Measurements from ENCODE around the gene MAML3. TPM values are rescaled to one million over a fixed set of nuclear protein-coding genes. Genes with fewer than 3 reads are reported as not detected.

MAML3 gene
- total and polyA plus RNA-seq, 2 donors: 4.3 to 5.2 TPM

- Histone ChIP-seq H3K4me1 (ENCODE audit: control insufficient read depth in 2 of 2, insufficient read depth in 2 of 2, low read length in 2 of 2) (peaks cover 55 to 84% of the 10 kb centered on the region in 2 donors), H3K9me3 (ENCODE audit: control insufficient read depth in 2 of 2, insufficient read depth in 1 of 2, low read length in 1 of 2) (no peaks in the 10 kb centered on the region), H3K27ac (ENCODE audit: low read depth in 1 of 2, low read length in 1 of 2) (peak overlapping the region; percentile 87), H3K27me3 (ENCODE audit: control insufficient read depth in 2 of 2, insufficient read depth in 1 of 2, low read length in 1 of 2) (no peaks in the 10 kb centered on the region), H3K36me3 (ENCODE audit: control insufficient read depth in 2 of 2, insufficient read depth in 2 of 2, low read length in 1 of 2) (no peaks in the 10 kb centered on the region), H3K4me3 (ENCODE audit: low read length in 2 of 2) (peak overlapping the region in 1 of 2 donors; percentile 27)
- WGBS: 44% methylated on average over 9 of the region's 9 CpGs
- DNase-seq (ENCODE audit: low read depth in 6 of 9, low spot score in 9 of 9): peak in 3 of 9 donors; percentile 42 to 77 (median 57)
These were observed 58.1 kb downstream of the MAML3 start for GRCh38 chr4:140095694-140096482.

- DNase-seq (ENCODE audit: low read depth in 6 of 9, low spot score in 9 of 9): peak in 3 of 9 donors; percentile 53 to 73 (median 59)
- H3K36me3 ChIP-seq (ENCODE audit: control insufficient read depth in 2 of 2, insufficient read depth in 2 of 2, low read length in 1 of 2): no peaks in the 10 kb centered on the region
- H3K9me3 ChIP-seq (ENCODE audit: control insufficient read depth in 2 of 2, insufficient read depth in 1 of 2, low read length in 1 of 2): no peaks in the 10 kb centered on the region
- peaks cover 44 to 76% of the 10 kb centered on the region in 2 donors for H3K4me1 ChIP-seq (ENCODE audit: control insufficient read depth in 2 of 2, insufficient read depth in 2 of 2, low read length in 2 of 2)
- H3K27me3 ChIP-seq (ENCODE audit: control insufficient read depth in 2 of 2, insufficient read depth in 1 of 2, low read length in 1 of 2): no peaks in the 10 kb centered on the region
- 37% methylated on average over 17 of the region's 17 CpGs for WGBS
- H3K4me3 ChIP-seq (ENCODE audit: low read length in 2 of 2): peak overlapping the region; percentile 3 to 27
- H3K27ac ChIP-seq (ENCODE audit: low read depth in 1 of 2, low read length in 1 of 2): peak overlapping the region; percentile 87
These were observed 59.3 kb downstream of the MAML3 start for GRCh38 chr4:140094438-140095420.

GRCh38 chr4:140092094-140092851, 61.7 kb downstream of the MAML3 start:
- Histone ChIP-seq H3K27me3 (ENCODE audit: control insufficient read depth in 2 of 2, insufficient read depth in 1 of 2, low read length in 1 of 2) (no peaks in the 10 kb centered on the region), H3K4me1 (ENCODE audit: control insufficient read depth in 2 of 2, insufficient read depth in 2 of 2, low read length in 2 of 2) (peaks cover 31 to 57% of the 10 kb centered on the region in 2 donors), H3K4me3 (ENCODE audit: low read length in 2 of 2) (no peak overlapping the region), H3K36me3 (ENCODE audit: control insufficient read depth in 2 of 2, insufficient read depth in 2 of 2, low read length in 1 of 2) (no peaks in the 10 kb centered on the region), H3K9me3 (ENCODE audit: control insufficient read depth in 2 of 2, insufficient read depth in 1 of 2, low read length in 1 of 2) (no peaks in the 10 kb centered on the region), H3K27ac (ENCODE audit: low read depth in 1 of 2, low read length in 1 of 2) (peak overlapping the region in 1 of 2 donors; percentile 32)
- DNase-seq (ENCODE audit: low read depth in 6 of 9, low spot score in 9 of 9): peak in 1 of 9 donors; percentile 50
- WGBS: 62% methylated on average over 23 of the region's 23 CpGs

GRCh38 chr4:140091305-140091704, 62.7 kb downstream of the MAML3 start:
- peaks cover 22 to 47% of the 10 kb centered on the region in 2 donors for H3K4me1 ChIP-seq (ENCODE audit: control insufficient read depth in 2 of 2, insufficient read depth in 2 of 2, low read length in 2 of 2)
- H3K4me3 ChIP-seq (ENCODE audit: low read length in 2 of 2): no peak overlapping the region
- no peaks in the 10 kb centered on the region for H3K36me3 ChIP-seq (ENCODE audit: control insufficient read depth in 2 of 2, insufficient read depth in 2 of 2, low read length in 1 of 2)
- DNase-seq (ENCODE audit: low read depth in 6 of 9, low spot score in 9 of 9): no peak
- H3K9me3 ChIP-seq (ENCODE audit: control insufficient read depth in 2 of 2, insufficient read depth in 1 of 2, low read length in 1 of 2): no peaks in the 10 kb centered on the region
- H3K27ac ChIP-seq (ENCODE audit: low read depth in 1 of 2, low read length in 1 of 2): no peak overlapping the region
- H3K27me3 ChIP-seq (ENCODE audit: control insufficient read depth in 2 of 2, insufficient read depth in 1 of 2, low read length in 1 of 2): no peaks in the 10 kb centered on the region

- 63% methylated on average over 5 of the region's 5 CpGs for WGBS
- peaks cover 12 to 38% of the 10 kb centered on the region in 2 donors for H3K4me1 ChIP-seq (ENCODE audit: control insufficient read depth in 2 of 2, insufficient read depth in 2 of 2, low read length in 2 of 2)
- no peak for DNase-seq (ENCODE audit: low read depth in 6 of 9, low spot score in 9 of 9)
These were observed 63.7 kb downstream of the MAML3 start for GRCh38 chr4:140090215-140090731.

GRCh38 chr4:140089216-140089615, 64.8 kb downstream of the MAML3 start:
- H3K36me3 ChIP-seq (ENCODE audit: control insufficient read depth in 2 of 2, insufficient read depth in 2 of 2, low read length in 1 of 2): no peaks in the 10 kb centered on the region

More at GRCh38 chr4:140090215-140090731, 63.7 kb downstream of the MAML3 start:
- Histone ChIP-seq H3K36me3 (ENCODE audit: control insufficient read depth in 2 of 2, insufficient read depth in 2 of 2, low read length in 1 of 2) (no peaks in the 10 kb centered on the region), H3K27me3 (ENCODE audit: control insufficient read depth in 2 of 2, insufficient read depth in 1 of 2, low read length in 1 of 2) (no peaks in the 10 kb centered on the region), H3K4me3 (ENCODE audit: low read length in 2 of 2) (no peak overlapping the region), H3K27ac (ENCODE audit: low read depth in 1 of 2, low read length in 1 of 2) (no peak overlapping the region), H3K9me3 (ENCODE audit: control insufficient read depth in 2 of 2, insufficient read depth in 1 of 2, low read length in 1 of 2) (no peaks in the 10 kb centered on the region)

GRCh38 chr4:140088323-140088967, 65.5 kb downstream of the MAML3 start:
- Histone ChIP-seq H3K27me3 (ENCODE audit: control insufficient read depth in 2 of 2, insufficient read depth in 1 of 2, low read length in 1 of 2) (no peaks in the 10 kb centered on the region), H3K4me1 (ENCODE audit: control insufficient read depth in 2 of 2, insufficient read depth in 2 of 2, low read length in 2 of 2) (peaks cover 0 to 26% of the 10 kb centered on the region in 2 donors), H3K4me3 (ENCODE audit: low read length in 2 of 2) (no peak overlapping the region), H3K9me3 (ENCODE audit: control insufficient read depth in 2 of 2, insufficient read depth in 1 of 2, low read length in 1 of 2) (no peaks in the 10 kb centered on the region), H3K27ac (ENCODE audit: low read depth in 1 of 2, low read length in 1 of 2) (no peak overlapping the region), H3K36me3 (ENCODE audit: control insufficient read depth in 2 of 2, insufficient read depth in 2 of 2, low read length in 1 of 2) (no peaks in the 10 kb centered on the region)
- no peak for DNase-seq (ENCODE audit: low read depth in 6 of 9, low spot score in 9 of 9)
- WGBS: 74% methylated on average over 5 of the region's 5 CpGs

More at GRCh38 chr4:140089216-140089615, 64.8 kb downstream of the MAML3 start:
- Histone ChIP-seq H3K9me3 (ENCODE audit: control insufficient read depth in 2 of 2, insufficient read depth in 1 of 2, low read length in 1 of 2) (no peaks in the 10 kb centered on the region), H3K27ac (ENCODE audit: low read depth in 1 of 2, low read length in 1 of 2) (no peak overlapping the region), H3K27me3 (ENCODE audit: control insufficient read depth in 2 of 2, insufficient read depth in 1 of 2, low read length in 1 of 2) (no peaks in the 10 kb centered on the region), H3K4me3 (ENCODE audit: low read length in 2 of 2) (no peak overlapping the region), H3K4me1 (ENCODE audit: control insufficient read depth in 2 of 2, insufficient read depth in 2 of 2, low read length in 2 of 2) (peaks cover under 1 to 33% of the 10 kb centered on the region in 2 donors)
- no peak for DNase-seq (ENCODE audit: low read depth in 6 of 9, low spot score in 9 of 9)

- WGBS: 95% methylated on average over 4 of the region's 4 CpGs
- no peaks in the 10 kb centered on the region for H3K27me3 ChIP-seq (ENCODE audit: control insufficient read depth in 2 of 2, insufficient read depth in 1 of 2, low read length in 1 of 2)
- DNase-seq (ENCODE audit: low read depth in 6 of 9, low spot score in 9 of 9): no peak
- H3K4me3 ChIP-seq (ENCODE audit: low read length in 2 of 2): no peak overlapping the region
- H3K9me3 ChIP-seq (ENCODE audit: control insufficient read depth in 2 of 2, insufficient read depth in 1 of 2, low read length in 1 of 2): no peaks in the 10 kb centered on the region
- H3K36me3 ChIP-seq (ENCODE audit: control insufficient read depth in 2 of 2, insufficient read depth in 2 of 2, low read length in 1 of 2): no peaks in the 10 kb centered on the region
- H3K4me1 ChIP-seq (ENCODE audit: control insufficient read depth in 2 of 2, insufficient read depth in 2 of 2, low read length in 2 of 2): peaks cover 0 to 15% of the 10 kb centered on the region in 2 donors
- no peak overlapping the region for H3K27ac ChIP-seq (ENCODE audit: low read depth in 1 of 2, low read length in 1 of 2)
These were observed 68.1 kb downstream of the MAML3 start for GRCh38 chr4:140085881-140086280.
